GM10248 (cell line): ENCODE results near the gene CPA1.

Source experiments
- CTCF ChIA-PET: fragments of 300-600 bp; sonication (Branson Sonifier 250); formaldehyde crosslinking; extraction: SDS; loops from one replicate; lab custom pipeline; 2021; ENCODE audit warnings: antibody characterized with exemption; lab: Yijun Ruan, JAX
- POLR2A ChIA-PET: fragments of 350-650 bp; sonication (Branson Sonifier 250); formaldehyde crosslinking; extraction: SDS; loops from one replicate; lab custom pipeline; 2020; ENCODE audit warnings: antibody characterized with exemption; lab: Yijun Ruan, JAX
- DNase-seq: peaks from one replicate; pipeline ENCODE4 v3.0.0; 2012; ENCODE audit errors: extremely low spot score
- TF ChIP-seq, protein P1 (sequence below): IDR thresholded peaks from 2 replicates; pipeline ENCODE4 v1.5.1; 2012; ENCODE audit warnings: mild to moderate bottlenecking, low read depth; ENCODE audit errors: extremely low read depth, missing control alignments, control extremely low read depth

Gene CPA1

GRCh38 chr7:130384841-130385599 lies 4.7 kb downstream of the CPA1 start:
- CTCF ChIA-PET: interaction anchor here (0.8 kb wide), 1 partner anchor 8 kb away, joined by 3 read pairs; no protein-coding TSS in a partner anchor
- POLR2A ChIA-PET: no interaction called here
- no peak for DNase-seq
- TF ChIP-seq, protein P1, sequence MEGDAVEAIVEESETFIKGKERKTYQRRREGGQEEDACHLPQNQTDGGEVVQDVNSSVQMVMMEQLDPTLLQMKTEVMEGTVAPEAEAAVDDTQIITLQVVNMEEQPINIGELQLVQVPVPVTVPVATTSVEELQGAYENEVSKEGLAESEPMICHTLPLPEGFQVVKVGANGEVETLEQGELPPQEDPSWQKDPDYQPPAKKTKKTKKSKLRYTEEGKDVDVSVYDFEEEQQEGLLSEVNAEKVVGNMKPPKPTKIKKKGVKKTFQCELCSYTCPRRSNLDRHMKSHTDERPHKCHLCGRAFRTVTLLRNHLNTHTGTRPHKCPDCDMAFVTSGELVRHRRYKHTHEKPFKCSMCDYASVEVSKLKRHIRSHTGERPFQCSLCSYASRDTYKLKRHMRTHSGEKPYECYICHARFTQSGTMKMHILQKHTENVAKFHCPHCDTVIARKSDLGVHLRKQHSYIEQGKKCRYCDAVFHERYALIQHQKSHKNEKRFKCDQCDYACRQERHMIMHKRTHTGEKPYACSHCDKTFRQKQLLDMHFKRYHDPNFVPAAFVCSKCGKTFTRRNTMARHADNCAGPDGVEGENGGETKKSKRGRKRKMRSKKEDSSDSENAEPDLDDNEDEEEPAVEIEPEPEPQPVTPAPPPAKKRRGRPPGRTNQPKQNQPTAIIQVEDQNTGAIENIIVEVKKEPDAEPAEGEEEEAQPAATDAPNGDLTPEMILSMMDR: no peak

DNA sequence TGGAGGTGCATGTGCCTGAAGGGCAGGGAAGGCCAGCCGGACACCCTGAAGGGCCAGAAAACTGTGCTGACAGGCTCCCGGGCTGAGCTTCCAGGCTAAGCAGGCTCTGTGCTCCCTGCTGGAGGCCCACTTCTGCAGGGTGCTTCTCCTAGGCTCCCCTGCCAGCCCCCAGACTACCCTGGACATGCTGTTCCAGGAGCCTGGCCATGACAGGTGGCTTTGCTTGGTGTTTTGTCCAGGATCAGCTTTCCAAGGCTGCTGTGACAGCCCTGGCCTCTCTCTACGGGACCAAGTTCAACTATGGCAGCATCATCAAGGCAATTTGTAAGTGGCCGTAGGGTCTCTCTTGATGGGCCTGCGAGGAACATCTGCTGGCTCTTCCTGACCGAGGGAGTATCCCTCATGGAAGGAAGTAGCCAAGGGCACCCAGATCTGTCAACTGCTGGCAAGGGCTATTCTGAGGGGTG lies 5.3 kb downstream of the CPA1 start:
- no peak for DNase-seq
- POLR2A ChIA-PET: no interaction called here
- TF ChIP-seq, protein P1: no peak
- CTCF ChIA-PET: interaction anchor here (0.8 to 1.3 kb wide), 2 partner anchors 8 to 24 kb away, joined by 3 read pairs; no protein-coding TSS in a partner anchor

- TF ChIP-seq, protein P1: no peak
- POLR2A ChIA-PET: no interaction called here
- no peak for DNase-seq
- CTCF ChIA-PET: interaction anchor here (1.3 kb wide), 1 partner anchor 25 kb away, joined by 3 read pairs; no protein-coding TSS in a partner anchor
These were observed 6.6 kb downstream of the CPA1 start for GRCh38 chr7:130386876-130387275.

- TF ChIP-seq, protein P1: no peak
- CTCF ChIA-PET: no interaction called here
These were observed 7.0 kb downstream of the CPA1 start for GRCh38 chr7:130387306-130387627.

DNA sequence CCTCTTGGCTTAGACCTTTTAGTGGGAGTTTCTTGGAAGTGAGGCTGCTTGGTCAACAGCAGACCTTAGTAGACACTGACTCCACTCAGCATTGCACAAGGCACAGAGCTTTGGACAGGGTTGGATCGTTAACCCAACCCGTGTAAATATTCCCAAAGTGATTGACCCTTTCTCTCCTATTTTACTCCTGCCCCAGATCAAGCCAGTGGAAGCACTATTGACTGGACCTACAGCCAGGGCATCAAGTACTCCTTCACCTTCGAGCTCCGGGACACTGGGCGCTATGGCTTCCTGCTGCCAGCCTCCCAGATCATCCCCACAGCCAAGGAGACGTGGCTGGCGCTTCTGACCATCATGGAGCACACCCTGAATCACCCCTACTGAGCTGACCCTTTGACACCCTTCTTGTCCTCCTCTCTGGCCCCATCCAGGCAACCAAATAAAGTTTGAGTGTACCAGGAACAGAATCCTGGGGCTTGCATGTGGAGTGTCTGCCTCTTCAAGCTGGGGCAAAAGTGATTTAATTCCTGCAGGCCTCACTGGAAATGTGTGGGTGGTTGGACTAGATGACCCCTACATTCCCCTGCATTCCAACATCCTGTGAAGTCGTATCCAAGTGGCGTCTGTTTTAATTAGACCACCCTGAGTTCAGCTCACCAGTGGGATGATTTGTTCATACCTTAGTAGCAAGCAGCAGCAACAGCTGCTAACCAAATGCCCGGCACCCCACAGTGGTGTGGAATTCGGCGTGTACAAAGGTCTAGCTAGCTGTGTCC lies 7.5 kb downstream of the CPA1 start:
- TF ChIP-seq, protein P1: no peak
- POLR2A ChIA-PET: no interaction called here
- CTCF ChIA-PET: no interaction called here
- no peak for DNase-seq

More at GRCh38 chr7:130387306-130387627, 7.0 kb downstream of the CPA1 start:
- POLR2A ChIA-PET: no interaction called here
- no peak for DNase-seq

- ChIA-PET POLR2A (no interaction called here), CTCF (no interaction called here)
- TF ChIP-seq, protein P1: no peak
- DNase-seq: no peak
These were observed 8.4 kb downstream of the CPA1 start for GRCh38 chr7:130388671-130389070.
